K562 (cell line): Measurements from ENCODE around the gene EMILIN1. TPM values are rescaled to one million over a fixed set of nuclear protein-coding genes. Genes with fewer than 3 reads are reported as not detected.

Source experiments
- ASH1L ChIP-seq: fragments of 450-650 bp; IDR thresholded peaks from 2 replicates; pipeline ENCODE4 v1.6.1; 2018; ENCODE audit warnings: borderline replicate concordance, mild to moderate bottlenecking, low read depth; ENCODE audit not compliant: partially characterized antibody
- BACH1 ChIP-seq: fragments of 200-800 bp; sonication (Bioruptor generic); IDR thresholded peaks from 2 replicates; pipeline ENCODE4 v1.6.1; 2016; ENCODE audit warnings: missing genetic modification characterization, missing compliant biosample characterization
- E4F1 ChIP-seq: fragments of 250-450 bp; sonication (Bioruptor Pico); IDR thresholded peaks from 2 replicates; pipeline ENCODE4 v1.5.0; 2021; ENCODE audit warnings: mild to moderate bottlenecking, borderline replicate concordance
- ETV6 ChIP-seq, 3 experiments: fragments of 150-350 bp in 1 of 3; sonication (generic) in 1 of 3; formaldehyde crosslinking in 1 of 3; IDR thresholded peaks; 2 replicates each; pipeline versions ENCODE4 v1.6.1 to v1.8.0; 2014 to 2022; ENCODE audit warnings: borderline replicate concordance in 2 of 3, low read depth in 2 of 3, antibody characterized with exemption in 1 of 3, low read length in 1 of 3, mild to moderate bottlenecking in 1 of 3, missing genetic modification reagents in 1 of 3
- FIP1L1 ChIP-seq: fragments of 200-400 bp; formaldehyde crosslinking; IDR thresholded peaks from 2 replicates; pipeline ENCODE4 v1.6.1; 2018; ENCODE audit warnings: mild to moderate bottlenecking, low read depth, low read length; ENCODE audit not compliant: poor library complexity, severe bottlenecking
- HCFC1 ChIP-seq: IDR thresholded peaks from 2 replicates; pipeline ENCODE4 v1.6.1; 2012; ENCODE audit warnings: low read depth, low read length, improper control_type of control experiment
- HMG20A ChIP-seq: fragments of 450-650 bp; formaldehyde crosslinking; conservative IDR thresholded peaks from 2 replicates; pipeline ENCODE4 v1.4.0; 2020; ENCODE audit warnings: mild to moderate bottlenecking, mixed read lengths
- KAT2B ChIP-seq: IDR thresholded peaks from one replicate; pipeline ENCODE4 v1.6.1; 2012; ENCODE audit warnings: low read depth, mild to moderate bottlenecking, control low read depth, inconsistent platforms, low read length, moderate library complexity
- MTA2 ChIP-seq: fragments of 450-650 bp; IDR thresholded peaks from 2 replicates; pipeline ENCODE4 v1.6.1; 2016; ENCODE audit warnings: low read depth
- PHTF2 ChIP-seq: fragments of 250-450 bp; sonication (Bioruptor Pico); IDR thresholded peaks from 2 replicates; pipeline ENCODE4 v1.5.0; 2021; ENCODE audit warnings: mild to moderate bottlenecking
- TCF7L2 ChIP-seq: fragments of 150-350 bp; IDR thresholded peaks from 2 replicates; pipeline ENCODE4 v1.6.1; 2016; ENCODE audit warnings: low read depth, mild to moderate bottlenecking, low read length, moderate library complexity
- ZBTB33 ChIP-seq: sonication (generic); formaldehyde crosslinking; IDR thresholded peaks from 2 replicates; pipeline ENCODE4 v1.8.1; 2023; ENCODE audit warnings: mild to moderate bottlenecking, missing genetic modification reagents
- ZC3H4 ChIP-seq: sonication (generic); formaldehyde crosslinking; IDR thresholded peaks from 2 replicates; pipeline ENCODE4 v1.9.0; 2021; ENCODE audit warnings: missing genetic modification reagents, borderline replicate concordance
- ZNF197 ChIP-seq: fragments of 200-800 bp; sonication (Bioruptor generic); IDR thresholded peaks from 2 replicates; pipeline ENCODE4 v1.6.1; 2016; ENCODE audit warnings: low read depth, missing genetic modification characterization, missing compliant biosample characterization
- ZNF668 ChIP-seq: fragments of 250-450 bp; sonication (Bioruptor Pico); IDR thresholded peaks from 2 replicates; pipeline ENCODE4 v1.8.0; 2022; ENCODE audit warnings: mild to moderate bottlenecking, inconsistent platforms
- polyA plus RNA-seq, 8 experiments: library from polyadenylated mRNA; depleted of rRNA in 4 of 8; stranded (reverse) in 5 of 8; unstranded in 3 of 8; fragments of >200 nt; fragmentation: Nextera tagmentation in 2 of 8; fragmentation: Illumina TruSeq in 1 of 8; extraction: Ambion mirVana in 2 of 8; extraction: Trizol in 1 of 8; gene quantifications; 2 replicates each; pipeline versions ENCODE4 v1.2.1 to v1.2.3, GENCODE V29; 2011 to 2014; ENCODE audit warnings: inconsistent platforms in 1 of 8, missing spikeins in 1 of 8
- total RNA-seq, 7 experiments: library from RNA; depleted of rRNA in 6 of 7; stranded (reverse); fragments of >200 nt in 6 of 7; fragmentation: Illumina TruSeq in 2 of 7; extraction: Trizol in 2 of 7; gene quantifications; 2 replicates each; pipeline versions ENCODE4 v1.2.1 to v1.2.3, GENCODE V29; 2011 to 2021; ENCODE audit warnings: low replicate concordance in 1 of 7
- TF ChIP-seq, protein P1 (sequence below): sonication (generic); formaldehyde crosslinking; IDR thresholded peaks from 2 replicates; pipeline ENCODE4 v1.8.0; 2023; ENCODE audit warnings: mild to moderate bottlenecking, missing genetic modification reagents
- TF ChIP-seq, protein P2 (sequence below): fragments of 450-650 bp; IDR thresholded peaks from 2 replicates; pipeline ENCODE4 v1.6.1; 2016; ENCODE audit warnings: low read depth, mild to moderate bottlenecking, moderate library complexity

EMILIN1 gene
- total and polyA plus RNA-seq, 9 of the 15 experiments (the other 6 are each of a cell fraction or from before 2014, with no cell fraction given), result 0.04 to 2.7 (median 0.54) TPM; not detected in 2

DNA sequence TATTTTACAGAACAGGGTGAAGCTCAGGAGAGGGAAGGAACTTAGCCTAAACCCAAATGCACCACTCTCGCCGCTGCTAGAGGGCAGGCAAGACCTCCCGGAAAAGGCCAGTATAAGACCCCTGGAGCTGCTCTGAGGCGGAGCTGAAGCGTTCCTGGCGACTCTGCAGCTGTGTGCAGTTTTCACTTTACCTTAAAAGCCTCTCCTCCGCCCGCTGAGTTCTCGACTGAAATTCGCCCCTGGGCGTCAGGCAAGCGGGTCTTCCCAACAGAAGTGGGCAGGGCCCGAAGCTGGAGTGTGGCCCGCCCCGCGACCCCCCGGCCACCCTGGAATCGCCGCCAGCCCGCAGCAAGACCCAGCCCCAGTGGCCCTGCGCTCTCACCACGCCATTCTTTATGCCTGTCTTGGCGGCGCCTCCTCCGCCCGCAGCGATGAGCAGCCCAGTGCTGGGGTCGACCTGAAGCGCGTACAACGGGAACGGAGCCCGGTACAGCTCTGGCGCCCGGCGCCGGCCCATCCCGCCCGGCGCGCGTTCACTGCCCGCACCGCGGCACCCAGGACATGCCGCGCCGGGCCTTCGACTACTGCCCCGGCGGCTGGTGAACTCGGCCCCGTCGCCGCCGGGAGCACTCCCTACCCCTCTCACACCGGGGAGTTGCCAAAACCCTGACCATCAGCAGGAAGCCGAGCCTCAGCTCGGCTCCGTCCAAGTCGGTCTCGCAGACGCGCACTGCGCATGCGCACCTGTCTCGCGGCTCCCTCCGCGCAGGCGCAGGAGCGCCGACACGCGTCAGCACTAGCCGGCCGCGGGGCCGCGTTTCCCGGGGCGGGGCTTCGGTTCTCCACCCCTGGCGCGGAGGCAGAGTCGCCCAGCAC is 55.7 kb downstream of the EMILIN1 start, which contains the start of gene PREB (continued):
- TF ChIP-seq, protein P1, sequence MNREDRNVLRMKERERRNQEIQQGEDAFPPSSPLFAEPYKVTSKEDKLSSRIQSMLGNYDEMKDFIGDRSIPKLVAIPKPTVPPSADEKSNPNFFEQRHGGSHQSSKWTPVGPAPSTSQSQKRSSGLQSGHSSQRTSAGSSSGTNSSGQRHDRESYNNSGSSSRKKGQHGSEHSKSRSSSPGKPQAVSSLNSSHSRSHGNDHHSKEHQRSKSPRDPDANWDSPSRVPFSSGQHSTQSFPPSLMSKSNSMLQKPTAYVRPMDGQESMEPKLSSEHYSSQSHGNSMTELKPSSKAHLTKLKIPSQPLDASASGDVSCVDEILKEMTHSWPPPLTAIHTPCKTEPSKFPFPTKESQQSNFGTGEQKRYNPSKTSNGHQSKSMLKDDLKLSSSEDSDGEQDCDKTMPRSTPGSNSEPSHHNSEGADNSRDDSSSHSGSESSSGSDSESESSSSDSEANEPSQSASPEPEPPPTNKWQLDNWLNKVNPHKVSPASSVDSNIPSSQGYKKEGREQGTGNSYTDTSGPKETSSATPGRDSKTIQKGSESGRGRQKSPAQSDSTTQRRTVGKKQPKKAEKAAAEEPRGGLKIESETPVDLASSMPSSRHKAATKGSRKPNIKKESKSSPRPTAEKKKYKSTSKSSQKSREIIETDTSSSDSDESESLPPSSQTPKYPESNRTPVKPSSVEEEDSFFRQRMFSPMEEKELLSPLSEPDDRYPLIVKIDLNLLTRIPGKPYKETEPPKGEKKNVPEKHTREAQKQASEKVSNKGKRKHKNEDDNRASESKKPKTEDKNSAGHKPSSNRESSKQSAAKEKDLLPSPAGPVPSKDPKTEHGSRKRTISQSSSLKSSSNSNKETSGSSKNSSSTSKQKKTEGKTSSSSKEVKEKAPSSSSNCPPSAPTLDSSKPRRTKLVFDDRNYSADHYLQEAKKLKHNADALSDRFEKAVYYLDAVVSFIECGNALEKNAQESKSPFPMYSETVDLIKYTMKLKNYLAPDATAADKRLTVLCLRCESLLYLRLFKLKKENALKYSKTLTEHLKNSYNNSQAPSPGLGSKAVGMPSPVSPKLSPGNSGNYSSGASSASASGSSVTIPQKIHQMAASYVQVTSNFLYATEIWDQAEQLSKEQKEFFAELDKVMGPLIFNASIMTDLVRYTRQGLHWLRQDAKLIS (CRISPR knock-in tag), result no peak; the same call in 1 of the 2 replicates
- TF ChIP-seq TCF7L2 (no peak), BACH1 (tag) (no peak), ZBTB33 (CRISPR knock-in tag) (no peak), ZNF197 (CRISPR knock-in tag) (no peak), MTA2 (no peak), ZNF668 (no peak), HCFC1 (peak; percentile 83), PHTF2 (CRISPR knock-in tag) (no peak), HMG20A (CRISPR knock-in tag) (no peak), ASH1L (no peak), FIP1L1 (peak; percentile 57), E4F1 (no peak), ZC3H4 (CRISPR knock-in tag) (no peak), KAT2B (no peak), ETV6 (IDR thresholded peaks at IDR 0.05; ENCODE audit: borderline replicate concordance in 1 of 2, low read depth in 2 of 2, low read length in 1 of 2) (no peak), ETV6 (CRISPR knock-in tag; IDR thresholded peaks at IDR 0.05; ENCODE audit: borderline replicate concordance) (no peak)
- TF ChIP-seq, protein P2, sequence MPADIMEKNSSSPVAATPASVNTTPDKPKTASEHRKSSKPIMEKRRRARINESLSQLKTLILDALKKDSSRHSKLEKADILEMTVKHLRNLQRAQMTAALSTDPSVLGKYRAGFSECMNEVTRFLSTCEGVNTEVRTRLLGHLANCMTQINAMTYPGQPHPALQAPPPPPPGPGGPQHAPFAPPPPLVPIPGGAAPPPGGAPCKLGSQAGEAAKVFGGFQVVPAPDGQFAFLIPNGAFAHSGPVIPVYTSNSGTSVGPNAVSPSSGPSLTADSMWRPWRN, result no peak
